ENCODE results near the gene NELFCD.
"Not testable (repeated sequence)": the region's sequence is repeated elsewhere in the genome, so short reads cannot be mapped to it uniquely, and the experiment has no call there.

NELFCD gene

DNA sequence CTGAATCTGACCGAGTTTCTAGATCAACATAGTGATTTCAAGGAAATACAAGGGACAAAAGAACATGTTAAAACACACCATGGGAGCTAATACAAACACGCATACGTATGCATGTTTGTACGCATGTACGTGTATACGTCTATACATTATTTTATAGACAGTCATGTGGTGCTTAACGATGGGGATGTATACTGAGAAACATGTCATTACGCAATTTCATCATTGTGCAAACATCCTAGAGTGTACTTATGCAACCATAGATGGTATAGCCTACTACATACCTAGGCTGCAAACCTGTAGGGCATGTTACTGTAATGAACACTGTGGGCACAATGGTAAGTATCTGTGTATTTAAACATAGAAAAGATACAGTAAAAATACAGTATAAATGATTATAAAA, 25.0 kb upstream of the NELFCD start:
- H3K27ac ChIP-seq (ENCODE audit: low read length) = no peak overlapping the region
- no peaks in the 10 kb centered on the region for H3K36me3 ChIP-seq (ENCODE audit: insufficient read depth, low read depth, low read length)
- no peaks in the 10 kb centered on the region for H3K27me3 ChIP-seq (ENCODE audit: insufficient read depth, low read length)
- H3K9me3 ChIP-seq (ENCODE audit: insufficient read depth, low read depth, low read length) = no peaks in the 10 kb centered on the region
- H3K4me1 ChIP-seq (ENCODE audit: insufficient read depth, low read length) = no peaks in the 10 kb centered on the region
- no peak overlapping the region for H3K4me3 ChIP-seq (ENCODE audit: low read length)
- H3K9ac ChIP-seq (ENCODE audit: low read depth, low read length) = no peak overlapping the region

DNA sequence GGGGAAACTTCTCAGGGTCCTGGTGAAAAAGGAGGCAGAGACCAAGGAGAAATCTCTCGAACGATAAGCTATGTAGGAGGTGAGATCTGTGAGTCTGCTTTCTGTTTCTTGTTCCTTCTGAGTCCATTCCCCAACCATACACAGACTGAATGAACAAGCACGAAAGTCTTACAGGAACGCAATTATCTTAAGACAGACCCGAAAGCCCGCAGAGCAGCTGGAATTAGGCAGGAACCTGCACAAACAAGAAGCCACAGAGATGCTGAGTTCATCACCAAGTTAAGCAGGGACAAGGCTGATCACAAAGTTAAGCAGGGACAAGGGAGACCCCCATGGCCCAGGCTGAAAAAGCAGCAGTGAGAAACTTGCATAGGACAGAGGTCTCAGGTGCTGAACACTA, 21.4 kb upstream of the NELFCD start:
- Histone ChIP-seq H3K36me3 (ENCODE audit: insufficient read depth, low read depth, low read length) (no peaks in the 10 kb centered on the region), H3K9ac (ENCODE audit: low read depth, low read length) (no peak overlapping the region), H3K4me1 (ENCODE audit: insufficient read depth, low read length) (no peaks in the 10 kb centered on the region), H3K9me3 (ENCODE audit: insufficient read depth, low read depth, low read length) (no peaks in the 10 kb centered on the region), H3K27ac (ENCODE audit: low read length) (no peak overlapping the region), H3K4me3 (ENCODE audit: low read length) (no peak overlapping the region), H3K27me3 (ENCODE audit: insufficient read depth, low read length) (no peaks in the 10 kb centered on the region)

DNA sequence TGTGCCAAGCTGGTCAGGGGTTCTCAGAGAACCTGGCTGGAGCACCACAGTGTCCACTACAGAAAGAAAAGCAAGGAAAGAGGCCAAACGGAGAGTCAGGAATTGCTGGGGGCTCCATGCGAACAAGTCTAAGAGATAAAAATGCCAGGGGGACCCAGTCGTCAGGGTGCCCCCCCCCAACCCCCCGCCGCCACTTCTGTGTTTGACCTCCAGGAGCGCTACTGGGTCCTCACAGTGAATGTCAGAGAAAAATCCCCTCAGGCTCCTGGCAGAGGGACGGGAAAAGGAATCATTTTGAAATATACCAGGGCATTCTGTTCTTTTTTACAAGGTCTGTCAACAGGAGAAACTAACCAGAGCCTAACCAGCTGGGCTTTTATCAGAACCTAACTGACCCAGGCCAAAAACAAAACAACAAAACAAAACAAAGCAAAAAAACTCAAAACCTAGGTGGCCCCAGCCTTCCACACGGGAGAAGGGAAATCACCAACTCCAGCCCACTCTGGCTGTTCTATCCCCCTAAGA, 17.9 kb upstream of the NELFCD start:
- no peak overlapping the region for H3K9ac ChIP-seq (ENCODE audit: low read depth, low read length)
- no peaks in the 10 kb centered on the region for H3K4me1 ChIP-seq (ENCODE audit: insufficient read depth, low read length)
- no peaks in the 10 kb centered on the region for H3K36me3 ChIP-seq (ENCODE audit: insufficient read depth, low read depth, low read length)
- H3K27me3 ChIP-seq (ENCODE audit: insufficient read depth, low read length) = no peaks in the 10 kb centered on the region
- no peaks in the 10 kb centered on the region for H3K9me3 ChIP-seq (ENCODE audit: insufficient read depth, low read depth, low read length)
- no peak overlapping the region for H3K27ac ChIP-seq (ENCODE audit: low read length)
- H3K4me3 ChIP-seq (ENCODE audit: low read length) = no peak overlapping the region

DNA sequence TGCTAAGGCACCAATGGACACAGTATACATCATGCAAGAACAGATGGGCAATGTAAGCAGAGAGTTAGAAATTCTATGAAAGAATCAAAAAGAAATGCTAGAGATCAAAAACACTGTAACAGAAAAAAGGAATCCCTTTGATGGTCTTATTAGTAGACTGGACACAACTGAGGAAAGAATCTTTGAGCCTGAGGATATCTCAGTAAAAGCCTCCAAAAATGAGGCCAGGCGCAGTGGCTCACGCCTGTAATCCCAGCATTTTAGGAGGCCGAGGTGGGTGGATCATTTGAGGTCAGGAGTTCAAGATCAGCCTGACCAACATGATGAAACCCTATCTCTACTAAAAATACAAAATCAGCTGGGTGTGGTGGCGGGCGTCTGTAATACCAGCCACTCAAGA, 17.1 kb upstream of the NELFCD start:
- H3K4me3 ChIP-seq (ENCODE audit: low read length); H3K9me3 ChIP-seq (ENCODE audit: insufficient read depth, low read depth, low read length); H3K36me3 ChIP-seq (ENCODE audit: insufficient read depth, low read depth, low read length); H3K27me3 ChIP-seq (ENCODE audit: insufficient read depth, low read length); H3K4me1 ChIP-seq (ENCODE audit: insufficient read depth, low read length); H3K27ac ChIP-seq (ENCODE audit: low read length); H3K9ac ChIP-seq (ENCODE audit: low read depth, low read length): not testable (repeated sequence)

DNA sequence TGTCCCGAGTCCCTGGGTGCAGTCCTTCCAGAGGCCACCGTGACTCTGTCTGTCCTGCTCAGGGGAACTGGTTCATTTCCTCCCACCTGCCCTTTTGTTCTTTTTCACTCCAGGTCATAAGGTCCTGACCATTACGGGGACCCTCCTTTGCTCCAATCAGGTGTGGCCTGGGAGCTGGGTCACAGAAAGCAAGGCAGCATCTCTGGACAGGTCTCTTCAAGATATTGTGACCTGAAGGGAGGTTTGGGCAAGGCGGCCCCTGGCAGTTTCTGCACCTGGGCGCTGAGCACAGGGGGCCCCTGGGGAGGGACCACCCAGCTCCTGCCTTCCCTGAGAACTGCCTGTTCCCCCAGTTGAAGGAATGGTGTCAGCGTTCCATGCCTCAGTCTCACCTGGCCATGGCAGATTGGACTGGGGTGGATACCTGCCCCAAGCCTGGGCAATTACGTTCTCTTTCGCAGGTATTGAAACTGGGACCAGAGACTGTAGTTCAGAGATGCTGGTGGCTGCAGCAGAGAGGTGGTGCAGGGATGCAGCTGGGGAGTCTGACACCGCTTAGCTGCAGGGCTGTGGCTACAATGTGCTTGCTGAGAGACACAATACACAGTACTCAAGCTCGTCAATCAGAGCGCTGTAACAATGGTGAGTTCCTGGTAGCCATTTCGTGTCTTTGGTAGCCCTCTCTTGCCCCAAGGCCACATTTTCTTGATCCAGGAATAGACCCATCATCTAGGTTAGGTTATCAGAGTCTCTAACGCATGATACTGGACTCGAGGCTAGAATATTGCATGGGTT, 15.6 kb upstream of the NELFCD start:
- H3K4me1 ChIP-seq (ENCODE audit: insufficient read depth, low read length) = no peaks in the 10 kb centered on the region
- no peak overlapping the region for H3K4me3 ChIP-seq (ENCODE audit: low read length)
- no peak overlapping the region for H3K27ac ChIP-seq (ENCODE audit: low read length)
- no peaks in the 10 kb centered on the region for H3K36me3 ChIP-seq (ENCODE audit: insufficient read depth, low read depth, low read length)
- no peaks in the 10 kb centered on the region for H3K27me3 ChIP-seq (ENCODE audit: insufficient read depth, low read length)
- H3K9ac ChIP-seq (ENCODE audit: low read depth, low read length) = no peak overlapping the region
- H3K9me3 ChIP-seq (ENCODE audit: insufficient read depth, low read depth, low read length) = no peaks in the 10 kb centered on the region

DNA sequence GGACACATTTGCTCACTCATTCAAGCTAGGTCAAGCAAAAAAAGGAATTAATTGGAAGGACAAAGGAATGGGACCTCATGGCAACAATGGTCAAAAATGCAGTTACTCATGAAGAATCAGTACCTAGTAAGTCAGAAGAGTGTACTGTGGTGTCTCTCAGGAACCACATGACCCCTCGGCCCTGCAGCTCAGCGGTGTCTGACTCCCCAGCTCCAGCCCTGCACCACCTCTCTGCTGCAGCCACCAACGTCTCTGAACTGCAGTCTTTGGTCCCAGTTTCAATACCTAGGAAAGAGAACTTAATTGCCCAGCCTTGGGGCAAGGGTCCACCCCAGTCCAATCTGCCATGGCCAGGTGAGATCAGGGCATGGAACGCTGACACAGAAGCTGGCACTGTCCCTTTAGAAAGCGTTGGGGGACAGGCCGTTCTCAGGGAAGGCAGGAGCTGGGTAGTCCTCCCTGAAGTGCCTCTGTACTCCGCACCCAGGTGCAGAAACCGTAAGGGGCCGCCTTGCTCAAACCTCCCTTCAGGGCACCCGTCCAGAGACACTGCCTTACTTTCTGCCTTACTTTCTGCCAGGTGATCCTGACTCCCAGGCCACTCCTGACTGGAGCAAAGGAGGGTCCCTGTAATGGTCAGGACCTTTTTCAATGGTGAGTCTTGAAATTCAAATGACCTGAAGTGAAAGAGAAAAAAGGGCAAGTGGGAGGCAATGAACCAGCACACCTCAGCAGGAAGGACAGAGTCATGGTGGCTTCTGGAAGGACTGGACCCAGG, 13.2 kb upstream of the NELFCD start:
- no peak overlapping the region for H3K27ac ChIP-seq (ENCODE audit: low read length)
- no peaks in the 10 kb centered on the region for H3K27me3 ChIP-seq (ENCODE audit: insufficient read depth, low read length)
- no peak overlapping the region for H3K9ac ChIP-seq (ENCODE audit: low read depth, low read length)
- H3K4me3 ChIP-seq (ENCODE audit: low read length) = no peak overlapping the region
- H3K36me3 ChIP-seq (ENCODE audit: insufficient read depth, low read depth, low read length) = no peaks in the 10 kb centered on the region
- no peaks in the 10 kb centered on the region for H3K4me1 ChIP-seq (ENCODE audit: insufficient read depth, low read length)
- no peaks in the 10 kb centered on the region for H3K9me3 ChIP-seq (ENCODE audit: insufficient read depth, low read depth, low read length)

DNA sequence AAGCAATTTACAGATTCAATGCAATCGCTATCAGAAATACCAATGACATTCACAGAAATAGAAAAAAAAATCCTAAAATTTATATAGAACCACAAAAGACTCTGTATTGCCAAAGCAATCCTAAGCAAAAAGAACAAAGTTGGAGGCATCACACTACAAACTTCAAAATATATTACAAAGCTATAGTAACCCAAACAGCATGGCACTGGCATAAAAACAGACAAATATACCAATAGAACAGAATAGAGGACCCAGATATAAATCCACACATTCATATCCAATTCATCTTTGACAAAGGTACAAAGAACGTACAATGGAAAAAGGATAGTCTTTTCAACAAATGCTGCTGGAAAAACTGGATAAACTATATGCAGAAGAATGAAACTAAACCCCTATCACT, 11.6 kb upstream of the NELFCD start:
- Histone ChIP-seq H3K9ac (ENCODE audit: low read depth, low read length) (no peak overlapping the region), H3K36me3 (ENCODE audit: insufficient read depth, low read depth, low read length) (no peaks in the 10 kb centered on the region), H3K27me3 (ENCODE audit: insufficient read depth, low read length) (no peaks in the 10 kb centered on the region), H3K27ac (ENCODE audit: low read length) (no peak overlapping the region), H3K9me3 (ENCODE audit: insufficient read depth, low read depth, low read length) (no peaks in the 10 kb centered on the region), H3K4me3 (ENCODE audit: low read length) (no peak overlapping the region), H3K4me1 (ENCODE audit: insufficient read depth, low read length) (no peaks in the 10 kb centered on the region)

DNA sequence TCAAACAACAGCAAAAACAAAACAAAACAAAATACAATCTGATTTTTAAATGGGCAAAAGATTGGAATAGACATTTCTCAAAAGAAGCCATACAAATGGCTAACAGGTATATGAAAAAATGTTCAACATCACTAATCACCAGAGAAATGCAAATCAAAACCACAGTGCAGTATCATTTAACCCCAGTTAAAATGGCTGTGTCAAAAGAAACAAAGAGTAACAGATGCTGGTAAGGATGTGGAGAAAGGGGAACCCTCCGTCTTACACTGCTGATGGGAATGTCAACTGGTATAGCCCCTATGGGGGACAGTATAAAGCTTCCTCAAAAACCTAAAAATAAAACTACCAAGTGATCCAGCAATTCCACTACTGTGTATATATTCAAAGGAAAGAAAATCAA, 10.9 kb upstream of the NELFCD start:
- Histone ChIP-seq H3K36me3 (ENCODE audit: insufficient read depth, low read depth, low read length) (no peaks in the 10 kb centered on the region), H3K27ac (ENCODE audit: low read length) (no peak overlapping the region), H3K4me1 (ENCODE audit: insufficient read depth, low read length) (no peaks in the 10 kb centered on the region), H3K9me3 (ENCODE audit: insufficient read depth, low read depth, low read length) (no peaks in the 10 kb centered on the region), H3K4me3 (ENCODE audit: low read length) (no peak overlapping the region), H3K27me3 (ENCODE audit: insufficient read depth, low read length) (no peaks in the 10 kb centered on the region), H3K9ac (ENCODE audit: low read depth, low read length) (no peak overlapping the region)

DNA sequence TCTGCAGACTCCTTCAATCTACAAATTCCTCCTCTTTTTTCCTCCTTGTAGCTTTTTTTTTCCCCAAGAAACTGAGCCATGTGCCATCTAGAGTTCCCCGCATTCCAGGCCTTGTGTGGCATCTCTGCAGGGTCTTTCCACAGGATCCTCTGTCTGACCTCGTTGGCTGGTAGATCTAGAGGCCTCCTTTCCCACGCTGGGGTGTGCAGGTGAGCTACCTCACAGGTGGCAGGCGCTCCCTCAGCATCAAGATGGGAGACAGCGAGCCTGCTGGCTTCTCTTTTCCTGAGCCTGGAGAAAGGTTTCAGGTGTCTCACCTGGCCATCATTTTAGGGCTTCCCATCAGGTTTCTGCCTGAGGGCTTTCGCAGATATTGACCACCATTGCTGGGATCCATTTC, 9.6 kb upstream of the NELFCD start:
- Histone ChIP-seq H3K27me3 (ENCODE audit: insufficient read depth, low read length) (no peaks in the 10 kb centered on the region), H3K36me3 (ENCODE audit: insufficient read depth, low read depth, low read length) (no peaks in the 10 kb centered on the region), H3K4me1 (ENCODE audit: insufficient read depth, low read length) (no peaks in the 10 kb centered on the region), H3K4me3 (ENCODE audit: low read length) (no peak overlapping the region), H3K9ac (ENCODE audit: low read depth, low read length) (no peak overlapping the region), H3K9me3 (ENCODE audit: insufficient read depth, low read depth, low read length) (no peaks in the 10 kb centered on the region), H3K27ac (ENCODE audit: low read length) (no peak overlapping the region)

DNA sequence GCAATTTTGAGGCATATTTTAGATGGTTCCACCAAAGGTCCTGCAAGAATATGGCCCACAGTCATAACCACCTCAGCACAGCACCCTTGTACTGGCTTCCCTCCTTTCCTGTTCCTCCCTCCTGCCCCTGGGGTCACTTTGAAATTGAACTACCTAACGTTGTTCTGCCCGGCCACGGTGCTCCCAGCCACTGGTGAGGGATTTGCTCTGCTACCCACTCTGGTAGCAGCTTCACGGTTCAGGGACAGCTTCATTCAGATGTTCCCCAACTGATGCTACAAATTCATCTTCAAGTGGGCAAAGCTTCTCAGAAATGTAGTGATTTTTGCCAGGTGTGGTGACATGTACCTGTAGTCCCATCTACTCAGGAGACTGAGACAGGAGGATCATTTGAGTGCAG, 7.9 kb upstream of the NELFCD start:
- peaks cover 3% of the 10 kb centered on the region; the same call in 1 of the 2 replicates for H3K4me1 ChIP-seq (ENCODE audit: insufficient read depth, low read length)
- H3K36me3 ChIP-seq (ENCODE audit: insufficient read depth, low read depth, low read length) = no peaks in the 10 kb centered on the region
- no peak overlapping the region for H3K9ac ChIP-seq (ENCODE audit: low read depth, low read length)
- no peaks in the 10 kb centered on the region for H3K9me3 ChIP-seq (ENCODE audit: insufficient read depth, low read depth, low read length)
- H3K27ac ChIP-seq (ENCODE audit: low read length) = no peak overlapping the region
- no peak overlapping the region for H3K4me3 ChIP-seq (ENCODE audit: low read length)
- H3K27me3 ChIP-seq (ENCODE audit: insufficient read depth, low read length) = no peaks in the 10 kb centered on the region

DNA sequence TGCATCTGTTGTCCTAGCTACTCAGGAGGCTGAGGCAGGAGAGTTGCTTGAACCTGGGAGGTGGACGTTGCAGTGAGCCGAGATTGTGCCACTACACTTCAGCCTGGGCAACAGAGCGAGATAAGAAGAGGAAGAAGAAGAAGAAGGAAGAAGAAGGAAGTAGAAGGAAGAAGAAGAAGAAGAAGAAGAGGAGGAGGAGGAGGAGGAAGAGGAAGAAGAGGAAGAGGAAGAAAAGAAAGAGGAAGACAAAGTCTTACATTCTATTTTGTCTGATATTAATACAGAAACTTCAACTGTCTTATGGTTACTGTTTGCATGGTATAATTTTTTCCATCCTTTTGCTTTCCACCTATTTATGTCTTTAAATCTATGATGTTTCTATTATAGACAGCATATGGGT, 7.2 kb upstream of the NELFCD start:
- H3K9ac ChIP-seq (ENCODE audit: low read depth, low read length) = no peak overlapping the region
- H3K27me3 ChIP-seq (ENCODE audit: insufficient read depth, low read length) = no peaks in the 10 kb centered on the region
- H3K9me3 ChIP-seq (ENCODE audit: insufficient read depth, low read depth, low read length) = no peaks in the 10 kb centered on the region
- no peaks in the 10 kb centered on the region for H3K36me3 ChIP-seq (ENCODE audit: insufficient read depth, low read depth, low read length)
- no peak overlapping the region for H3K27ac ChIP-seq (ENCODE audit: low read length)
- peaks cover 3% of the 10 kb centered on the region; the same call in 1 of the 2 replicates for H3K4me1 ChIP-seq (ENCODE audit: insufficient read depth, low read length)
- H3K4me3 ChIP-seq (ENCODE audit: low read length) = no peak overlapping the region

DNA sequence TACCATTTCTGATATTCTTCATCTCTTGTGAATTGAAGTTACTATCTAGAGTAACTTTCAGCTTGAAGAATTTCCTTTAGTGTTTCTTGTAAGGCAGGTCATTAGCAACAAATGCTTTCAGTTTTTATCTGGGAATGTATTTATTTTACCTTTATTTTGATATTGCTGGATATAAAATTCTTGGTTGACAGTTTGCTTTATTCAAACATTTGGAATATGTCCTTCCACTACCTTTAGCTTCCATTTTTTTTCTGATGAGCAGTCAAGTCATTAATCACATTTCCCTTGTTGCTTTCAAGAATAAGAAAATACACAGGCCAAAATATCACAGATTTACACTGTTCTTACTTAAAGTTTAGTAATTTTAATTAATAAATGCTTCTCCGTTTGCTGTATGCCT, 5.7 kb upstream of the NELFCD start:
- H3K36me3 ChIP-seq (ENCODE audit: insufficient read depth, low read depth, low read length) = no peaks in the 10 kb centered on the region
- no peak overlapping the region for H3K27ac ChIP-seq (ENCODE audit: low read length)
- no peak overlapping the region for H3K4me3 ChIP-seq (ENCODE audit: low read length)
- no peaks in the 10 kb centered on the region for H3K9me3 ChIP-seq (ENCODE audit: insufficient read depth, low read depth, low read length)
- H3K9ac ChIP-seq (ENCODE audit: low read depth, low read length) = no peak overlapping the region
- peaks cover 3% of the 10 kb centered on the region; the same call in 1 of the 2 replicates for H3K4me1 ChIP-seq (ENCODE audit: insufficient read depth, low read length)
- no peaks in the 10 kb centered on the region; the same call in 1 of the 2 replicates for H3K27me3 ChIP-seq (ENCODE audit: insufficient read depth, low read length)

Measured in iPS-20b (cell line).